ENCODE data around the gene SCAPER. TPM values are rescaled to one million over a fixed set of nuclear protein-coding genes. Genes with fewer than 3 reads are reported as not detected.
"Not testable (repeated sequence)": the region's sequence is repeated elsewhere in the genome, so short reads cannot be mapped to it uniquely, and the experiment has no call there.

SCAPER gene
- total RNA-seq, 1 donor, result 9.1 TPM

DNA sequence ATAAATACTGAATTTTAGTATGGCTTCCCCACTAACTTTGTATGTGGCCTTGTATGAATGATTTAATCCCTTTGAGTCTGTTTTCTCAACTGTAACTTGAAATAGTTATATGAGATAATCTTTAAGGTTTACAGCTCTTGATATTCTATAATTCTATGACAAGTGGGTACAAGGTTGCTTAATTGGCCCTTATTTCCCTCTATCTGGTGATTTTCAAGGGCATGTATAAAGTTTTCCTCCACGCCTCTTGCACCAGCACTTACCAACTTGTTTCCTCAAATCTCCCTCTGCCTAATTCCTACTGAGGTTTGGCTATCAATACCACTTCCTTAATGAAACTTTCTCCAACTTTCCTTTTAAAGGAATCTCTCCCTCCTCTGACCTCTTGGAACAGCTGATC lies 455.7 kb downstream of the SCAPER start:
- no peak overlapping the region for H3K4me3 ChIP-seq (ENCODE audit: low read depth, low read length)
- DNase-seq (ENCODE audit: low read depth), result no peak
- TF ChIP-seq, protein P1, sequence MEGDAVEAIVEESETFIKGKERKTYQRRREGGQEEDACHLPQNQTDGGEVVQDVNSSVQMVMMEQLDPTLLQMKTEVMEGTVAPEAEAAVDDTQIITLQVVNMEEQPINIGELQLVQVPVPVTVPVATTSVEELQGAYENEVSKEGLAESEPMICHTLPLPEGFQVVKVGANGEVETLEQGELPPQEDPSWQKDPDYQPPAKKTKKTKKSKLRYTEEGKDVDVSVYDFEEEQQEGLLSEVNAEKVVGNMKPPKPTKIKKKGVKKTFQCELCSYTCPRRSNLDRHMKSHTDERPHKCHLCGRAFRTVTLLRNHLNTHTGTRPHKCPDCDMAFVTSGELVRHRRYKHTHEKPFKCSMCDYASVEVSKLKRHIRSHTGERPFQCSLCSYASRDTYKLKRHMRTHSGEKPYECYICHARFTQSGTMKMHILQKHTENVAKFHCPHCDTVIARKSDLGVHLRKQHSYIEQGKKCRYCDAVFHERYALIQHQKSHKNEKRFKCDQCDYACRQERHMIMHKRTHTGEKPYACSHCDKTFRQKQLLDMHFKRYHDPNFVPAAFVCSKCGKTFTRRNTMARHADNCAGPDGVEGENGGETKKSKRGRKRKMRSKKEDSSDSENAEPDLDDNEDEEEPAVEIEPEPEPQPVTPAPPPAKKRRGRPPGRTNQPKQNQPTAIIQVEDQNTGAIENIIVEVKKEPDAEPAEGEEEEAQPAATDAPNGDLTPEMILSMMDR (IDR thresholded peaks at IDR 0.05; ENCODE audit: insufficient read depth, low read depth, low read length), result no peak

DNA sequence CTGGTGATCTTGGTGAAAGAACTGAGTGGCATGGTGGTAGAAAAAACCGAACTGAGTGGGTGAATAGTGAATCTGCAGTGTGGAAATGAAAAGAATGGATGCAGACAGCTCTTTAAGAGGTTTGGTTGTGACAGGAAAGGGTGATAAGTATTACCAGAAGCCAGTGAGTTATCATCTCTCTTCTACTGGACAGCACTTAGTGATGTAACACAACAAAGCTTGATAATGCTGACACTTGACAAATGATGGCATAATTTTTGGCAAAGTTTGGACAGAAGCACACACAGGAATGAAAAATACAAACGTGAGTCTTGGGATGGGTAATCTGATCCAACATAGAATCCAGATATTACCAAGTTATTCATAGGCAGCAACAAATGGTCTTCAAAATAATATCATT lies 456.4 kb downstream of the SCAPER start:
- DNase-seq (ENCODE audit: low read depth), result no peak
- no peak overlapping the region for H3K4me3 ChIP-seq (ENCODE audit: low read depth, low read length)
- TF ChIP-seq, protein P1 (IDR thresholded peaks at IDR 0.05; ENCODE audit: insufficient read depth, low read depth, low read length), result no peak

DNA sequence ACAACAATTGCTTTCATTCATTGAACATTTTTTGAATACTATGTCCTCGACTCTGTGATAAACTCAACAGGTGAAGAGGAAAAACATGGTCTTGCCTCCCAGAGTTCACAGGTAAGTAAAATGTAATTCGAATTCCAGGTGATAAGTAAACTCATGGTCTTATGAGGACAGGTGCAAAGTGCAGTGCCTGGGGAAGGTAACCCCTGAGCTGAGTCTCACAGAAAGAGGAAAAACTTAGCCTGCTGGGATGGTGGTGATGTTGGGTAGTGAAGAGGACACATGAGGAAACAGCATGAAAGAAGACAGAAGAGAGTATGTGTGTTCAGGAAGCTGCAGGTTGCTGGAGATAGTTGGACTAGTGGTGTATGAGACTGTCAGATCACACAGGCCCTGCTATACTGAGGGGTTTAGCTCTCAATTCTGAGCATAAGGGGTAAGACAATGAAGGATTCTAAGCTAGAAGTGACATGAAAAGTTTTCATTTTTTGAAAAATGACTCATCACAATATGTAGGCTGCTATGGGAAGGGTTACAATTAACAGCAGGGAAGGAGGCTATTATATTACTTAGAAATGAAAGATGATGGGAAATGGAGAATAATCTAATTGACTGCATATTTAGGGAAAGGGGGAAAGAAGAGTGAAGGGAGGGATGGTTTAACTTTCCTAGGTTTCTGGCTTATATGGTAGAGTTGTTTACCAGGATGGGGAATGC lies 457.3 kb downstream of the SCAPER start:
- TF ChIP-seq, protein P1 (IDR thresholded peaks at IDR 0.05; ENCODE audit: insufficient read depth, low read depth, low read length), result no peak
- no peak for DNase-seq (ENCODE audit: low read depth)
- no peak overlapping the region for H3K4me3 ChIP-seq (ENCODE audit: low read depth, low read length)

DNA sequence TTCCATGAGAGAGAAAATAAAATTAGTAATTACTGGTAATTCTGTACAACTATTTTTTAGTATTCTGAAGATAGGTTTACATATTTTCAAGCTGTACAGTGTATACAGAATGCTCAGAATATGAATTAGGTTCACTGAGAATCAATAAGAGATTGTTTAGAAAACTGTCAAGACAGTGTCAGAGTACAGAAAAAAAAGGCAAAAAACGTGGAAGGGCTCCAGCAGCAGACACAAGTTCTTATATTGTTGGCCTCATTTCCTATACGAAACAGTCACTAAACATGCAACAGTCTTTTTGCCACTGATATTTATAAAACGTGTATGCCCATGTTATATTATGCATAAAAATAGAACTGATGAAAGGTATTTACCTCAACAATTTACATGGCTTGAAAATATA lies 464.7 kb downstream of the SCAPER start:
- H3K4me3 ChIP-seq (ENCODE audit: low read depth, low read length), result no peak overlapping the region
- TF ChIP-seq, protein P1 (IDR thresholded peaks at IDR 0.05; ENCODE audit: insufficient read depth, low read depth, low read length), result no peak
- DNase-seq (ENCODE audit: low read depth), result no peak

- TF ChIP-seq, protein P1 (IDR thresholded peaks at IDR 0.05; ENCODE audit: insufficient read depth, low read depth, low read length), result no peak
- DNase-seq (ENCODE audit: low read depth), result no peak
- H3K4me3 ChIP-seq (ENCODE audit: low read depth, low read length), result no peak overlapping the region
These were observed 465.6 kb downstream of the SCAPER start for GRCh38 chr15:76439542-76439941.

- H3K4me3 ChIP-seq (ENCODE audit: low read depth, low read length), result no peak overlapping the region
- no peak for DNase-seq (ENCODE audit: low read depth)
- TF ChIP-seq, protein P1 (IDR thresholded peaks at IDR 0.05; ENCODE audit: insufficient read depth, low read depth, low read length), result no peak
These were observed 471.2 kb downstream of the SCAPER start for GRCh38 chr15:76433798-76434400.

DNA sequence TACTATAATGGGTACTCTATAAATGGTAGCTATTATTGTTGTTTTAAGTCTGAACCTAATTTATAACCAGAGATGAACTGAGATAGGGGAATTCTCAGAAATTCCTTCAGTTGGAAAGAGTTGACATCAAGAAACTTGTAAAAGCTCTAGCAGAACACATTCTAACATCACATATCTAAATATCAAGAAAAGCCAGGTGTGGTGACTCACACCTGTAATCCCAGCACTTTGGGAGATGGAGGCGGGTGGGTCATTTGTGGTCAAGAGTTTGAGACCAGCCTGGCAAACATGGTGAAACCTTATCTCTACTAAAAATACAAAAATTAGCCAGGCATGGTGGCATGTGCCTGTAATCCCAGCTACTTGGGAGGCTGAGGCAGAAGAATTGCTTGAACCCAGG lies 472.1 kb downstream of the SCAPER start:
- not testable (repeated sequence) for H3K4me3 ChIP-seq (ENCODE audit: low read depth, low read length); DNase-seq (ENCODE audit: low read depth)
